Activated CD4-positive, alpha-beta T cell treated with anti-CD3 and anti-CD28 coated beads, Interleukin-2, amount 50 U/mL, for 24 hours (primary cell): ENCODE results near the gene TRAPPC2L.
"Not testable (repeated sequence)": the region's sequence is repeated elsewhere in the genome, so short reads cannot be mapped to it uniquely, and the experiment has no call there.

Experiments
- DNase-seq, 2 donors: peaks; one replicate each; pipeline ENCODE4 v3.0.0-alpha.2; 2020; ENCODE audit warnings: low read depth in 1 of 2, low spot score in 1 of 2

TRAPPC2L gene

DNA sequence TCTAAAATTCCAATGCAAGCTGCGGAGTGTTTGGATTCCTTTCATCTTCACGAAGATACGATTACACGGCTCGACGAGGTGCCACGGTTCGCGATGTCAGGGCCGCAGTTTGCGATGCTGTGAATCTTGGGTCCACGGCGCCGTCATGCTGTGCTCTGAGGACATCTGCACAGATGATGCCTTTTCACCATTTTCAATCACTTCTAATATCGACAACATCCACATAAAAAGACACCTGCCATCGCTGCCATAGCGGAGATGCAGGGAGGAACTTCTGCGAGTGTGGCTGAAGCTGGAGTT is 38.4 kb upstream of the TRAPPC2L start:
- DNase-seq = no peak

DNA sequence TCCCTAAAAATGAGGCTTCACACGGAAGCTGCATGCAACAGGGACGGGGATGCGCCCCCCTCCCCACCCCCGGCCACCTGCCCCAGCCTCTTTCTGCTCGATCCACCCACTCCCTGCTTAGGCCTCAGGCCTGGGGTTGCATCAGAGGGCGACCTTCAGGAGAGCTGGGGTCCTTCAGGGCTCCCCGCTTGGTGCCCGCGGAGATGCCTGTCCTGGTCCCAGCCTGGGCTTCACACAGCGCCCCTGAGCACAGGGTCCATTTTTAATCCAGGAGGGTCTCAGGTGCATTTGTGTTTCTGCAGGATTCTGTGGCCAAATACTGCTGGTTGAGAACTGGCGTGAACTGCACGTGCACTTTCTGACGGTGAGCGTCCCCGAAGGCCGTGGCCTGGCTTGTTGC is 37.8 kb upstream of the TRAPPC2L start:
- no peak for DNase-seq

DNA sequence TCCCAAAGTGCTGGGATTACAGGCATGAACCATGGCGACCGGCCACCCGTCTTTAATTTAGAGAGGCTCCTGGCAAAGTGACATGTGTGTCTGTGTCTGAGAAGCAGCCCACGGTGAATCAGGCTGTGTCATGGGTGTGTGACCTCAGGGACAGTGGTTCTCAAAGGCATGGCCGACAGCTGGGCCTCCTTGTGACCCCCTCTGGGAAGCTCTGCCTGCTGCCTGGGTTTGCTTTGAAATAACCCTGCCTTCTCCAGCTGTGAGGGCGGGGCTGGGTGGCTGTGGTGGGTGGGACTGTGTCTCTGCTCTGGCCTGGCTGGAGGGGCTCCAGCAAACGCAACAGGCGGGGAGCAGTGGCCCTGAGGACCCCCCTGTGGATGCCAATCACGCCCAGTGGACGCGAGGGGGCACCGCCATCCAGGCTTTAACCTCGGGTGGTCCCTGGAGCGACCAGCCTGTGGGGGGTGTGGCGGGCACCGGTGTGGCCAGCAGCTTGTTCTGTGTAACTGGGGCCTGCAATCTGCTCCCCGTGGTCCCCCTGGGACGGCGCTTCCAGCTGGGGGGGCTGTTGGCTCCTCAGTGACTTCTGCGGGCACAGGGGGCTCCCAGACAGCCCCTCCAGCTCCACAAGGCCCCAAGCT is 36.4 kb upstream of the TRAPPC2L start:
- no peak for DNase-seq

DNA sequence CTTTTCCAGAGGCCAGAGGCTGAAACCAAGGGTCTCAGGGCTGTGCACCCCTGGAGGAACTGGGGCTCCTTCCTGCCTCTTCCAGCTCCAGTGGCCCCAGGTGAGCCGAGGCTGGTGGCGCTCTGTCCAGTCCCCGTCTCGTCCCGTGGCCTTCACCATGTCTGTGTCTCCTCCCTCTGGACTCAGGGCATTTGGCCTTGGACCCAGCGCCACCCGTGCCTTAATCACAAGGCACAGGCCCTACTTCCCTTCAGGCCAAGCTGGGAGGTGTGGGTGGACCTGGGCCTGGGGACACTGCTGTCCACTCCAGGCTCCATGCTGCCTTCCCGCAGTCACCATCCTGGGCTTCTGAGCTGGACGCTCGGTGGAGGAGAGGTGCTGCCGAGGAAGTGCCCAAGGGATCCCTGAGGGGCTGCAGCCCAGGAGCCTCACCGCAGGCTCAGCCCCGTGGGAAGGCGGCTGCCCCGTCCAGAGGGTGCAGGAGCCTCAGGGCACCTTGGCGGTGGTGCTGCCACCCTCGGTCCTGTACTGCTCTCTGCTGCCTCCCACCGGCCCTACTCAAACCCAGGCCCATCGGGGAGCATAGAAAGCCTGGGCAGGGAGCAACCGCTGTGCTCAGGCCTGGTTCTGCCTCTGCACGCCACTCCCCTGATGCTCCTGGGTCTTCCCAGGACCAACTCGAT is 35.6 kb upstream of the TRAPPC2L start:
- no peak for DNase-seq

DNA sequence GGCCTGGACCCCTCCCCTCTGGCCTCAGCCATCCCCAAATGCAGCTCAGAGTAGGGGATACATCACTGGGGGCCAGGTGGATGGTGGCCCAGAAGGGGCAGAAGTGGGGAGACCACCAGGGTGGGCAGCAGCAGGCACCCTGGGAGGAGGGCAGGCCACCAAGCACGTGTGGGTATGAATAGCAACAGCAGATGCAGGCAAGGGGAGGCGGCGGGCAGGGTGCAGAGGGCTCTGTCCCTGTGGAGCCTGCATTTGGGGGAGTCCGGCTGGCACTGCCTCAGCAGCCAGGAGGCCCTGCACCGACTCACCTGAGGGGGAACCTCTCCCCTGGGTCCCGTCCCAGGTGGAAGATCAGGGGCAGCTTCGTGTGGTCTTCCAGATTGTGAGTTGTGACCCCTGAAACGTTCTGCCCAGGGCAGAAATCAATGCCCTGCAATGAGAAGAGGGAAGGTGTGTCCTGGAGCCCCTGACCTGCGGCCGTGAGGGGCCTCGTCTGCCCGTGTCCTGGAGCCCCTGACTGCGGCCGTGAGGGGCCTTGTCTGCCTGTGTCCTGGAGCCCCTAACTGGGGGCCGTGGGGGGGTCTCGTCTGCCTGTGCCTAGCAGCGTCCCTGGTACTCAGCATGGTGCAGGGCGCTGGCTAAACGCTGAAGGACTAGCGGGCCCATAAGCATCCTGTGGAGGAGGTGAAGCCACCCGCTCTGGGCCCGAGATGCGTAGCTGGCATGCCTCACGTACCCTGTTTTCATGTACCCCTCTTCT is 34.5 kb upstream of the TRAPPC2L start:
- no peak for DNase-seq

DNA sequence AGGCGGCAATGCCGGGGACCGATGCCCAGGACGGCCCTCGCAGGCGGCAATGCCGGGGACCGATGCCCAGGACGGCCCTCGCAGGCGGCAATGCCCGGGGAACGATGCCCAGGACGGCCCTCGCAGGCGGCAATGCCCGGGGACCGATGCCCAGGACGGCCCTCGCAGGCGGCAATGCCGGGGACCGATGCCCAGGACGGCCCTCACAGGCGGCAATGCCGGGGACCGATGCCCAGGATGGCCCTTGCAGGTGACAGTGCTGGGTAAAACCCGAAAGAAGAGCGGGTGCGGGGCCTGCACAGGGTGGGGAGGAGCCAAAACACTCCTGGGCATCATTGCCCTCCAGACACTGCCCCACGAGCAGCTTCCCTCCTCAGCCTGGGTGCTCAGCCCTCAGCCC is 33.3 kb upstream of the TRAPPC2L start:
- not testable (repeated sequence) for DNase-seq

DNA sequence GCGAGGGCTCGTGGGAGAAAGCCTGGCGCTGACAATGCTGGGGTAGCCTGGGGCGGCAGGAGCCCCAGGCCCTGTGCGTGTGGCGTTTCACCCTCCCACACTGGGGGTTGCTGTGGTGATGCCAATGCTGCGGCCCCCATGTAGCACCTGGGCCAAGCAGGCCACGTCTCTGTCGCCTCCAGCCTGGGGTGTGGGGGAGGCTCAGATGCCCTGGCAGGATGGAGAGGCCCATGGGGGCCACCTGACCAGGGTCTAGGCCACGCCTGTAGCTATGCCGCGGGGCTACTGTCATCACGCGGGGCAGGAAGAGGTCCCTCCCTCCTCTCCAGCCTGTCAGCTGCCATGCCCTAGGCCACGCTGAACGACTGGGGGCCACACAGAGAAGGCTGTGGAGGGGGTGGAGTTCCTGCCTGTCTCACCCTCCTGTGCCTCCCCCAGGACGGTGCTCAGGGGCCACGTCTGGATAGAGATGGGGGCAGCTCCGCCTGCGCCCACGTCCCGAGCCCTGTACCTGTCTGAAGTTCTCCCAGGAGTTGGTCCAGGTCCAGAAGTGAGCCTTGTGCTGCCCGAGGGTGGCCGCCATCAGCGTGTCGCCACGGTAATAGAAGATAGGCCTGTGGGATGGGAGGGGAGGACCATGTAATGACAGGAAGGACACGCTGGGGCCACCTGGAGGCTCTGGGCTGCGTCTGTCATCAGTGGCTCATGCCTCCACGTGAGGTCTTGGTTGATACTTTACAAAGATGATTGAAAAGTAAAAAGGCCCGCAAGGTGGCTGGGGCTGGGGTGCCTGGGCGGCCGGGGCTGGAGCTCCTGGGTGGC is 32.5 kb upstream of the TRAPPC2L start:
- DNase-seq = no peak

DNA sequence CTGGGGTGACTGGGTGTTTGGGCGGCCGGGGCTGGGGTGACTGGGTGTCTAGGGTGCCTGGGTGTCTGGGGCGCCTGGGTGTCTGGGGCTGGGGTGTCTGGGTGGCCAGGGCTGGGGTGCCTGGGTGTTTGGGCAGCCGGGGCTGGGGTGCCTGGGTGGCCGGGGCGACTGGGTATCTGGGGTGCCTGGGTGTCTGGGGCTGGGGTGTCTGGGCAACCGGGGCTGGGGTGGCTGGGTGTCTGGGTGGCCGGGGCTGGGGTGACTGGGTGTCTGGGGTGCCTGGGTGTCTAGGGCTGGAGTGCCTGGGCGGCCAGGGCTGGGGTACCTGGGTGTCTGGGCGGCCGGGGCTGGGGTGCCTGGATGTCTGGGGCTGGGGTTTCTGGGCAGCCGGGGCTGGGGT is 31.8 kb upstream of the TRAPPC2L start:
- DNase-seq = no peak

DNA sequence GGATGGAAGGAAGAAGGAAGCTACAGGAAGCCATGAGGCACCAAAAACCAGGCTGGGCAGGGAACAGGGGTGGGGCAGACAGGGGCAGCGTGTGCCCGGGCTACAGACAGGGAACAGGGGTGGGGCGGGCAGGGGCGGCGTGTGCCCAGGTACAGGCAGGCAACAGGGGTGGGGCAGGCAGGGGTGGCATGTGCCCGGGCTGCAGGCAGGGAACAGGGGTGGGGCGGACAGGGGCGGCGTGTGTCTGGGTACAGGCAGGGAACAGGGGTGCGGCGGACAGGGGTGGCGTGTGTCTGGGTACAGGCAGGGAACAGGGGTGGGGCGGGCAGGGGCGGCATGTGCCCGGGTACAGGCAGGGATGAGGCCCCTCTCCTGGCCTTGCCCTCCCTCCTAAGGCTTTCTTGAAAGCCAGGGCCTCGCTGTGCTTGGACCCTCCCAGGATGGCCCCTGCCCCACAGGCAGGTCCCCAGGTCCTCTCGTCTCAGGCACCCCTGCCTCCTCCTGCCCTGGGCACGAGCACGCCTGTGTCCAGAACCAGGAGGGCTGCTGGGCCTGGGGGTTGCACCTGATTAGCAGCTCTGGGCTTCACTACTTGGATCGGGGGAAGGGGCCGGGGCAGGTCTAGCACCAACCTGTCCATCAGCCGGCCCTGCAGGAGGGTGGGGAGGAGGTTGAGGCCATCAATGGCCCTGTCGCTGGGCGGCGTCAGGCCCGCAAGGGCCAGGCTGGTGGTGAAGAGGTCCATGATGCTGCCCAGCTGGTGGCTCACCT is 30.7 kb upstream of the TRAPPC2L start:
- no peak for DNase-seq

DNA sequence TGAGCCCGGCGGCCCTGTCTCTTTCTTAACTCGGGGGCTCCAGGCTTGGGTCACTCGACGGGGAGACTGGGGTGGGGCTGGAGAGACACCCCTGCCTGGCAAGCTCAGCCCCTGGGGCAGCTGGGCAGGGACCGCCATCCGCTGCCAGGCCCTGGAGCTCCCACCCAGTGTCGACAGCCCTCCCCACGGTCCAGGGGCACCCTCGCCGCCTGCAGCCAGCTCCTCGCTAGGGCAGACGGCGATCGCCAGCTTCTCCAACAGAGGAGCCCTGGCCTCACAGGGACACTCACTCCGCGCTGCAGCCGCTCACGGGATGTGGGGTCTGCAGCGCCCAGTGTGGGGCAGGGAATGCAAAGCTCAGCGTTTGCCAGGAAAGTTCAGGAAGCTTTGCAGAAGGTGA is 29.2 kb upstream of the TRAPPC2L start:
- no peak for DNase-seq

DNA sequence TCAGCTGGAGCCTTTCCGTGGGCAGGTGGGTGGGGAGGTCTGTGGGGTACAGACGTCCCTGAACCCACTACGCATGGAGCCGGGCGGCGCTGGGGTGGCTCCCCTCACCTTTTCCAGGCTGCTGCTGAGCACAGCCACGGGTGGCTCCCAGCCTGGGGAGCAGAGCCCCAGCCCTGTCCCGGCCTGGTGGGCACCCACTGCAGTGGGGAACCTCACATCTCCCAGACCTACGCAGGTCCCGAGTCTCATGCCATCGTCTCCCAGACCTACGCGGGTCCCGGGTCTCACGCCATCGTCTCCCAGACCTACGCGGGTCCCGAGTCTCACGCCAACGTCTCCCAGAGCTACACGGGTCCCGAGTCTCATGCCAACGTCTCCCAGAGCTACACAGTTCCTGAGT is 28.2 kb upstream of the TRAPPC2L start:
- no peak for DNase-seq

DNA sequence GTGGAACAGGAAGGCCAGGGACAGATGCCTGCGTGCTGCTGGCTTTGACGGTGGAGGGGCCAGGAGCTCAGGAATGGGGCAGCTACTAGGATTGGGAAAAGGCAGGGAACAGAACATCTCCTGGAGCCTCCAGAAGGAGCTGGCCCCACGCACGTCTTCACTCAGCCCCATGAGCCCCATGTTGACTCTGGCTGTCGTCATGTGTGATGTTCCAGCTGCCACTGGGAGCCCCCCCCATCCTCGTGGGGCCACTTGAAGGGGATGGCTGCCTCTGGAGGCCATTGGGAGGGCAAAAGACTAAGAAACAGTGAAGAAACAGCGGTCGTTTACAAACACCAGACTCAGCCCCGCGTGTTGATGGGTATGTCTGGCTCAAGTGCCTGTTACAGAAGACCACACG is 26.7 kb upstream of the TRAPPC2L start:
- DNase-seq = no peak

DNA sequence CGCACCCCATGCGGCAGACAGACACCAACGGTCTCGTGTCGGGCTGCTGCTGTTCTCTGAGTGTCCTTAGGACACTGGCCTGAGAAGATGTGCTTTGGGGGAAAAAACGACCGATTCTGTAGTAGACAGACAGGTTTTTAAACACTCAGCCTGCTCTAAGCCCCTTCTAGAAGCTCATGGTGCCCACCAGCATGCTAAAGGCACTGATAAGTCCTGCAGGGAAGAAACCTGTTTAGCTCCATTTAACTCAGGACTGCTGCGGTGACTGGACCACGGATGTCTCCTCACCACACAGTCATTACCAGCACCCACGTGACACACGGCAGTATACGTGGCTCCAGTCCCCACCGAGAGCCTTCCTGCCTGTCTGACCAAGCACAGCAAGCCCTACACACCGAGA is 26.1 kb upstream of the TRAPPC2L start:
- DNase-seq = no peak

DNA sequence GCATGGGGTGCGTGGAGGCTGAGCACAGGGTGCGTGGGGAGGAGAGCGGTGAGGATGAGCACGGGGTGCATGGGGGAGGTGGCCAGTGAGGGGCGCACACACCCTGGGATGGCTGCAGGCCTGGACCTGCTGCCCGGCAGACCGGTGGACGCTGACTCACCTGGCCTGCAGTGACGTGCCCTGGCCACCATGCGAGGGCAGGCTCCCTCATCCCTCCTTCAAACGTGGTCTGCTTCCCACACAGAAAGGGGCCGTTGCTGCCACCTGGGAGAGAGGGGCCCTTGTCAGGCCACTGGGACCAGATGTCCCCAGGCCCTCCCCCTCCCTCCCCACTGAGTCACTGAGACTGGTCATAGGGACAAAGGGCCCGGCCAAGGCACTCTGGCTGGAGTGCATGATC is 25.1 kb upstream of the TRAPPC2L start:
- DNase-seq = no peak

DNA sequence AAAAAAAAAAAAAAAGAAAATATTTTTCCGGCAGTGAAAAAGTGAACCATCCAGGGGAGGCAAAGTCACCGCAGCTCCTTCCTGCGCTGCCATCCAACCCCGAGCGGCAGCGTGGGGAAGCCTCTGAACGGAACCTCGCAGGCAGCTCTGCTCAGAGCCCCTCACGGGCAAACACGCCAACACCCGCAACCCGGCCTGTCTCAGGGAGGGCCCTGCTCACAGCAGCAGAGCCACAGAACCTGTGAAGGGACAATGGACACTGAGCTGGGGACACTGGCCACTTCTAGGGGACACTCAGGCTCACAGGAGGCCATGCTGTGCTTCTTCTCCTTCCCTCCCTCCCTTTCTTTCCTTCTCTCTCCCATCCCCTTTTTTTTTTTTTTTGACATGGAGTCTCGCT is 23.8 kb upstream of the TRAPPC2L start:
- DNase-seq = no peak

DNA sequence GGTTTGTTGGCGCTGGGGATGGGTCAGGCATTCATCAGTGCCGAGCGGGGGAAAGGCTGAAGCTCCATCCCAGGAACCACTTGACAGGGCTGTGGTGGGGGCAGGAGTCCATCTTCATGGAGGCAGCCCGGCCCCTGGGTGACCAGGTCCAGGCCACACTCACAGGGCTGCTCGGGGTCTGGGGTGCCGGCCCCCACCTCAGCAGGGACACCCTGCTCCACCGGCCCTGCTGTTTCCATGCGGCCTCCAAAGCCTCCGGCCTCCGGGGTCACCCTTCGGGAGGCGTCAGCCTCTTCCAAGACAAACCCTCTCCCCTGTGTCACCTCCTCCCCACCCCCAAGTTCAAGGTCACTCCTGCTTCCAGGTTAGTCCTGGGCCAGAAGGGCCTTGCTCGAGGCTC is 22.3 kb upstream of the TRAPPC2L start:
- no peak for DNase-seq

DNA sequence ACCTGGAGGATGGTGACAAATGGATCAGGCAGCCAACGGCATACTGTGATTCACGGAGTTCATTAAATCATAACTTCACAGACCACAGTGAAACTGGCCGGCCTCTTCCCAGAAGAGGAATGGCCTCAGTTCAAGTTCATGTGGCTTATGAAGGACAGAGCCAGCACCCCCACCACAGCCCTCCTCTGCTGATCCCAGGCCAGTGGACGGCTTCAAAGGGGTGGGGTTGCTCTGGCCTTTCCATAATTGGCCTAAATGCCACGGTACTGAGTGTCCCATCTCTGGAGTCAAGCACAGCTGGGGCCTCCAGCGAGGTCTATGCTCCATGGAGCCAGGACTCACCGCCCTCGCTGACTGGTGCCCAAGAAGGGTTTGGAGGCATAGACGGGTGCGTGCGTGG is 21.5 kb upstream of the TRAPPC2L start:
- no peak for DNase-seq

DNA sequence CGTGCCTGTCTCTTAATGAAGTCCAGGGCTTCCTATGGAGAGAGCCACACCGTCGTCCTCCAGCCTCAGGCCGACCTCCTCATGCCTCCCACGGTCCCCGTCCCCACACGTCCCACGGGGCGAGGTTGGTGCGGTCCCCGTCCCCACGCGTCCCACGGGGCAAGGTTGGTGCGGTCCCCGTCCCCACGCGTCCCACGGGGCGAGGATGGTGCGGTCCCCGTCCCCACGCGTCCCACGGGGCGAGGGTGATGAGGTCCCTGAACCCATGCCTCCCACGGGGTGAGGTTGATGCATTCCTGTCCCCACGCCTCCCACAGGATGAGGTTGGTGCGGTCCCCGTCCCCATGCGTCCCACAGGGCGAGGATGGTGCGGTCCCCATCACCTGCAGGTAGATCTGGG is 21.1 kb upstream of the TRAPPC2L start:
- DNase-seq = no peak

DNA sequence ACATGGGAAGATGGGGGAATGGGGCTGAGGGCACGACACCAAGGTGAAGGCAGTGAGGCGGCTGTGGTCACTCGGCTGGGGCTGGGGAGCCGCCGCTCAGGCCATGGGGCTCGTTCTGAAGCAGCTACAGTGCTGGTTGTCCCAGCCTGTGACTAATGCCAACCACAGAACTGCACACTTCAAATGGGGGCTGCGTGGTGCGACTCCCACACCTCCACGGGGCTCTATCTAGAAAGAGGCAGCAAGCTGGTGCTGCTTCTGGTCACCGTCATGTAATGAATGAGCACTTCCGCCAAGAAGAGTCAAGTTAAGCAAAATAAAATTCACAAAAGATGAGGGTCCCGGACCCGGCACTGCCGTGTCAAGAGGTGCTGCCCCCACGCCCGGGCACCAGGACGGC is 20.1 kb upstream of the TRAPPC2L start:
- DNase-seq = no peak

DNA sequence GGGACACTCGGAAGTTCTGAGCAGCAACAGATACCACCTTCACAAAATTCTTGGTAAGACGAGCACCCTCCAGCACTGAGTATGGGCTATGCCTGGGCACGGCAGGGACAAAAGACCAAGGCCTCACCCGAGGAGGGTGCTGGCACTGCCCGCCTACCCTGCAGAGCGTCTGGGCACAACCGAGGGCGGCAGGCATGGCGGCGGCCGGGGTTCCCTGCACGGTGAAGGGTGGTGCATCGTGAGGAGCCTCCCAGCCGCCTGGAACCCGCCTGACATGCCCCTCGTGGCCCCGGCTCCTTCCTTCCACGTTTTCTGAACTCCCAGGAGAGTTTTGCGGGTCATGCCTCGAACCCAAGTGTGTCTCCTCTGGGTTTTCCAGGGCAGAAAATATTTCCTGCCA is 19.1 kb upstream of the TRAPPC2L start:
- DNase-seq = no peak

DNA sequence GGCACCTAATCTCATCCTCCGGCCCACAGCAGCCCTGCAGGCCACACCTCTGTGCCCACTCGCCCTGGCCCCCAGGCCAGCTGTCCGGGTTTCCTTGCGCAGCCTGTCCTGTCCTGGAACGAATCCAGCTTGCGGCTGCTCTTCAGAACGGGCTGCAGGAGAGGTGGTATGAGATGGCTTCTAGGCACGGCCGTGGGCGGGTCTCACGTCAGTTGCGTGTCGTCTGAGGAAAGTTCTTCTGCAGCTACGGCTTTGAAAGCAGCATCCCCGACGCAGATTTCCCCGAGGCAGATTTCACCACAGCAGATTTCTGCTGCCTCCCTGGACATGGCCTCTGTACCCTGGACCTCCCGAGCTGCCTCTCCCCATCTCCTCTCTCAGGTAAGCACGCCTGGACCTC is 18.4 kb upstream of the TRAPPC2L start:
- no peak for DNase-seq
